Measurements from ENCODE around the gene NDUFAF2.
"Not testable (repeated sequence)": the region's sequence is repeated elsewhere in the genome, so short reads cannot be mapped to it uniquely, and the experiment has no call there.

NDUFAF2 gene

DNA sequence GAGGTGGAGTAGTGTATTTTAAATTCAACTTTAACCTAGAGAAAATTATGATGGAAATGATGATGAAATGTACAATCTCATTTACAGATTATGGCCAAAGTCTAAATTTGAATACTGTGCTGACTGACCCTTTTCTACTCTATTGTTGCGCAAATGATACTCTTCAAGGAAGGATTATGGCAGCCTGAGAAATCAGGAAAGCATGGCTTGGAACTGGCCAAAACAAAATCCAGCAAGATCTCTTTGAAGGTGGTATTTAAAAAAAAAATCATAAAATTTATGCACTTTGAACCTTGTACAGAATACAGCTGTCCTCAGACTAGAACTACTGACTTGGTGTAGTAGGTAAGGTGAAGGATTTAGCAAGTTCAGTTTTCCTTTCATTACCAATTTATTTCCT lies 105.3 kb downstream of the NDUFAF2 start:
- DNase-seq (ENCODE audit: low read depth) = no peak

- DNase-seq (ENCODE audit: low read depth) = no peak
These were observed 106.3 kb downstream of the NDUFAF2 start for GRCh38 chr5:61051267-61051666.

GRCh38 chr5:61052882-61053281 lies 107.9 kb downstream of the NDUFAF2 start:
- no peak for DNase-seq (ENCODE audit: low read depth)

DNA sequence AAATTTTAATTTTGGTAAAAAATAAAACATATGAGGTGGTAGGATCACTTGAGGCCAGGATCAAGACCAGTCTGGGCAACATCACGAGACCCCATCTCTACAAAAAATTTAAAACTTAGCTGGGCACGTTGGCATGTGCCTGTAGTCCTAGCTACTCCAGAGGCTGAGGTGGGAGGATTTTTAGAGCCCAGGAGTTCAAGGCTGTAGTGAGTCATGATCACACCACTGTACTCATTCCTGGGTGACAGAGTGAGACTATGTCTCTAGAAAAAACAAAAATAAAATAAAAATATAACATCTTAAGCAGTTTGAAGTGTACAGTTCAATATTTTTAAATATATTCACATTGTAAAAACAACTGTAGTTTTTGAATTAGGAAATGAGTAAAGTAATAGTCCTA lies 108.9 kb downstream of the NDUFAF2 start:
- no peak for DNase-seq (ENCODE audit: low read depth)

GRCh38 chr5:61055434-61056006 lies 110.5 kb downstream of the NDUFAF2 start:
- no peak for DNase-seq (ENCODE audit: low read depth)

GRCh38 chr5:61059499-61059898 lies 114.5 kb downstream of the NDUFAF2 start:
- DNase-seq (ENCODE audit: low read depth) = no peak

DNA sequence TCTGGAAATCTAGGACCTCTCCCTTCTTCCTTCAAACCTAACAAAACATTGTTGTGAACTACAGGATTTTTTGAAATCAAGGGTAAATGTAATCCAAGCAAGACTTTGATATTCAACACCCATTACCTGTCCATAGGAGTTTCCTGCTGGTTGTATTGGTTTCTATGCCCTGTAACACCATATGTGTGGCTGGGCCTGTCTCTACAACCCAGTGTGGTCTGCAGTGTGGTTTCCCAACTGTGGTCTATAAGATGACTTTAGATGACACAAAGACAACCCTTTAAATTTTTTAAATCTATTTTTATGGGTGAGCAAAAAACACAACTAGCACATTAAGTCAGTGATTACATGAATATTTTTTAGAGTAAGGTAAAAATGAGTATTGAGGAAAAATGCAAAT lies 124.1 kb downstream of the NDUFAF2 start:
- DNase-seq (ENCODE audit: low read depth) = no peak

DNA sequence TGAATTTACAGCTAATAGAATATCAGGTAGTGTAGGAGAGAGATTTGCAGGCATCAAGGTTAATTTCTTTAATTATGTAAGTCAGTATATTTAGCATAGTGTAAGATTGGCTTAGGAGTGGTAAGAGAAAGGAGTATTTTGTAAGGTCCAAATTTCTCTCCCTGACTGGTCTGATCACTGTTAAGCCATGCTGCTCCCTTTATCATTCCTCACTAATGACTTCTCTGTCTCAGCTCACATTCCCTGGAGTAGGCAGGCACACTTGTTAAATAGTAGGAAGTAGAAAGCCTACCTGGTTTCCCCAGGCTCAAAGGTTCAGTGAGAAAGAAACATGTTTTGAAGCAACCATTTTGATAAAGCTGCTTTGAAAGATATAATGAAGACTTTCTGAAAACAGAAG lies 126.5 kb downstream of the NDUFAF2 start:
- no peak for DNase-seq (ENCODE audit: low read depth)

GRCh38 chr5:61076626-61077025 lies 131.6 kb downstream of the NDUFAF2 start:
- DNase-seq (ENCODE audit: low read depth) = no peak

DNA sequence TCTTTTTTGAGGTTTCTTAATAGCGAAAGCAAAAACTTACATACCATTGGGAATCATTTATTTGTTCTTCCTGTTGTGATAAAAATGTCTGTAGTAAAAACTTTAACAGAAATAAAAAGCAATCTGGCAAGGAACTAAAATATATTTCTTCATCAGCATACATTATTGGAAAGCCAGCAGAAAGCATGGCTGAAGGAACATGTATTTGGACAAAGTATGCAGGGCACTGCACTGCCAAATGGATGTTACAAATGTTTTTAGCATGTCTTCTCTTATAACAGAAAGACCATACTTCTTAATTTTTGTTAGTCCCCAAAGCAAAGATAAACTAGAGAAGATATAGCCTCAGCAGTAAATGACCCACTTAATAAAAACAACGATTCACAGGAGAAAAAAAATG lies 136.7 kb downstream of the NDUFAF2 start:
- no peak for DNase-seq (ENCODE audit: low read depth)

DNA sequence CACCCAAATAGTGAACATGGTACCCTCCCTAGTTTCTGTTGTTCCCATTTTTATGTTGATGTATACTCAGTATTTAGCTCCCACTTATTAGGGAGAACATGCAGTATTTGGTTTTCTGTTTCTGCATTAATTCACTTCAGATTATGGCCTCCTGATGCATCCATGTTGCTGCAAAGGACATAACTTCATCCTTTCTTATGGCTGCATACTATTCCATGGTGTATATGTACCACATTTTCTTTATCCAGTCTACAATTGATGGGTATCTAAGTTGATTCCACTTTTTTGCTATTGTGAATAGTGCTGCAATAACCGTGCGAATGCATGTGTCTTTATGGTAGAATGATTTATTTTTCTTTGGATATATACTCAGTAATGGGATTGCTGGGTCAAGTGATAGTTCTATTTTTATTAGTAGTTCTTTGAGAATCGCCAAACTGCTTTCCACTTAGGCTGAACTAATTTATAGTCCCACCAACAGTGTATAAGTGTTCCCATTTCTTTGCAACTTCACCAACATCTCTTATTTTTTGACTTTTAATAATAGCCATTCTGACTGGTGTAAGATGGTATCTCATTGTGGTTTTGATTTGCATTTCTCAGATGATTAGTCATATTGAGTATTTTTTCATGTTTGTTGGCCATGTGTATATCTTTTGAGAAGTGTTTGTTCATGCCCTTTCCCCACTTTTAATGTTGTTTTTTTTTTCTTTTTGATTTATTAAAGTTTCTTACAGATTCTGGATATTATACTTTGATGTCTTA lies 137.7 kb downstream of the NDUFAF2 start:
- no peak for DNase-seq (ENCODE audit: low read depth)

DNA sequence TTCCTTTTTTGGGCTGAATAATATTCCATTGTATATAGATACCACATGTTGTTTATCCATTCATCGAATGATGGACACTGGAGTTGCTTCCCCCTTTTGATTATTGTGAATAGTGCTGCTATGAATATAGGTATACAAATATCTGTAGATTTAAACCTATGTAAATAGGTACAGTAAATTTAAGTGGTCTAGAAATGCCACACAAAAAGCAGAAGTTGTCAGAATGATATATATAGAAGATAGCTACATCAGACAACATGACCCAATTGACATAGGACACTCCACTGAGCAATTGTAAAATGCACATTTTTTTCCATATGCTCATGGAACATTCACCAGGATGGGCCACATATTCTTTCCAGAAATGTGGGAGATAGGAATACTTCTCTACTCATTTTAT lies 139.7 kb downstream of the NDUFAF2 start:
- DNase-seq (ENCODE audit: low read depth) = no peak

GRCh38 chr5:61085885-61086284 lies 140.9 kb downstream of the NDUFAF2 start:
- no peak for DNase-seq (ENCODE audit: low read depth)

DNA sequence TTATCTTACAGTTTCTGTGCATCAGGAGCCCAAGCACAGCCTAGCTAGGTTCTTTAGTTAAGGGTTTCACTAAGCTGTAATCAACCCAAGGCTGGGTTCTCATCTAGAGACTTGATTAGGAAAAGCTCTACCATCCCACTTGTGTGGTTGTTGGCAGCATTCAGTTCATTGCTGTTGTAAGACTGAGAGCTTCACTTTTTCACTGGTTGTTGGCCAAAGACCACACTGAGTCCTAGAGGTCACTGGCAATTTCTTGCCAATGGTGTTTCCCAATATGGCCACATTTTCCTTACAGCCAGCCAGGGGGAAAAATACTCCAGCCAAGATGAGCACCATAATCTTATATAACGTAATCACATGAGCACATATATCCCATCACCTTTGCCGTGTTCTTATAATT lies 142.9 kb downstream of the NDUFAF2 start:
- DNase-seq (ENCODE audit: low read depth) = no peak

- no peak for DNase-seq (ENCODE audit: low read depth)
These were observed 144.3 kb downstream of the NDUFAF2 start for GRCh38 chr5:61089351-61089750.

- not testable (repeated sequence) for DNase-seq (ENCODE audit: low read depth)
These were observed 148.2 kb downstream of the NDUFAF2 start for GRCh38 chr5:61093046-61093771.

- DNase-seq (ENCODE audit: low read depth) = no peak
These were observed 152.5 kb downstream of the NDUFAF2 start for GRCh38 chr5:61097465-61097864.

DNA sequence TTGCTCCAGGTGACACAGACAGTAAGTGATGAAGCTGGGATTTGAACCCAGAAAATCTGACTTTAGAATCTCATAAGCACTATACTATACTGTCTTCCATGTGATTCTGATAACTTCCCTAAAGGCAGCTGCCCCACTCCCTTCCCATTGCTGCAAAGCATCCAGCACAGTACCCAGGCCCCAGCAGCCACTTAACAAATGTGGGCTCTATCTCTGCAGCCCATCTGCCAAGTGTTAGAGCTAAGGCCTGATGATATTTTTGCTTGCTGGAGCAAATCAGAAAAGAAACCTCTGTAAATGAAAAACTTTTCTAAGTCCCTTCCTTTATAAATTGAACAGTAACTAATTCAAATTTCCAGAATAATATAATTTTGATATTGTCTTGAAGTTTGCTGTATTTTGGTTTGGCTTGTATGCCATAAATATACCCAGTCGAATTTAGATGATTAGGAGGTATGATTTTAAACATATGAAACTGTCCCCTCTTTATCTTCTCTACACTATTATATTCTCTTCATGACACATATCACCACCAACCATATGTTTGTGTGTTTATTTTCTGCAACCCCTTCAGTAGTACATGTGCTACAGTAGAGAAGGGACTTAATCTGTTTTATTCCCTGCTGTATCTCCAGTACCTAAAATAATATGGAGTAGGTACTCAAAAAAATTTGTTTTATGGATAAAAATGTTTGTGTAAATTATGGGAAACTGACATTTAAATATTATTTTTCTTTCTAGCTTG lies 153.4 kb downstream of the NDUFAF2 start:
- DNase-seq (ENCODE audit: low read depth) = no peak

DNA sequence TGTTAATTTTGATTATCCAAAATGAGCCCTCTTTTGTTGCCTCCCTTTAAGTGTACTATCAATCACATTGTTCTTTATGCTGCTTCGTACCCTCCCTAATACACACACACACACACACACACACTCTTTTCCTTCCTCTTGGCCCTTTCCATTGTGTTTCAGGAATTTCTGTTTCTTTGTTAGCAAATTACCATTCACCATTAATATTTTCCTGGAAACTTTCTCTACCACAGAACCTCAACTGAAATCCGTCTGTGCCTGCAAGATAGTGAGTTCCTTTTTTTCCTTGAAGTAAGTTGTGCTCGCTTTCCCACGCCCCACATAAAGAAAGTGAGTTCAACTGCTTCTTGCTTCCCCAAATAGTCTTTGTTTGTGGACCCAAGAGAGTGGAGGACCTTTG lies 155.4 kb downstream of the NDUFAF2 start:
- no peak for DNase-seq (ENCODE audit: low read depth)

GRCh38 chr5:61114441-61114840 lies 169.4 kb downstream of the NDUFAF2 start:
- no peak for DNase-seq (ENCODE audit: low read depth)

GRCh38 chr5:61115968-61116367 lies 171.0 kb downstream of the NDUFAF2 start:
- DNase-seq (ENCODE audit: low read depth) = no peak

DNA sequence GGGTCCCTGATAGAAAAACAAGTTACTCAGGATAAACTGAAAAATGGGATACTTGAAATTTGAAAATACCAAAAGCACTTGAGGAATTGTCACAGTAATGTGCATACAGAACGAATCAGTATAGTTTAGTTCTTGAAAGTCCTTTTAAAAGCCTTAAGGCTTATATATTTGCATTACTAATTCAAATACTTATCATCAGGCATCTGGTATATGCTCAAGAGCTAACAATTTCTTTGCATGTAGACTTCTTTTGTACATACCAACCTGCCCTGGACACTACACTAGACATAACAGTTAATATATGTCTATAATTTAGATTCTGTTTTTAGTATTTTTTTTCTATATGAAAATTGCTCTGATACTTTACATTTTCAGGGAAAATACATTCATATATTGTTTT lies 174.1 kb downstream of the NDUFAF2 start:
- DNase-seq (ENCODE audit: low read depth) = no peak

GRCh38 chr5:61120534-61120933 lies 175.5 kb downstream of the NDUFAF2 start:
- no peak for DNase-seq (ENCODE audit: low read depth)
